Measurements from ENCODE around the gene RIPOR2. TPM values are rescaled to one million over a fixed set of nuclear protein-coding genes. Genes with fewer than 3 reads are reported as not detected.

RIPOR2 gene
- total and polyA plus RNA-seq, 7 donors: 1.6 to 29.7 (median 6.1) TPM

GRCh38 chr6:24802271-24803059 lies 133.3 kb downstream of the RIPOR2 start:
- 84 to 90% methylated on average over 8 of the region's 8 CpGs for WGBS, 2 donors
- no peak overlapping the region for H3K4me3 ChIP-seq
- no peaks in the 10 kb centered on the region for H3K9me3 ChIP-seq
- no peaks in the 10 kb centered on the region for H3K4me1 ChIP-seq
- TF ChIP-seq CTCF (IDR thresholded peaks at IDR 0.05): no peak
- TF ChIP-seq POLR2AphosphoS5 (IDR thresholded peaks at IDR 0.05): no peak
- no peak for TF ChIP-seq POLR2A (IDR thresholded peaks at IDR 0.05)
- no peak for TF ChIP-seq EP300 (IDR thresholded peaks at IDR 0.05)
- peaks cover 0 to 8% (median 0%) of the 10 kb centered on the region in 4 donors for H3K36me3 ChIP-seq
- H3K27me3 ChIP-seq: no peaks in the 10 kb centered on the region
- intact Hi-C loops (cut with DNase I): no loop called here
- H3K27ac ChIP-seq: no peak overlapping the region
- DNase-seq: no peak

- Histone ChIP-seq H3K36me3 (peaks cover 0 to 5% (median 0%) of the 10 kb centered on the region in 4 donors), H3K4me3 (no peak overlapping the region), H3K4me1 (no peaks in the 10 kb centered on the region), H3K9me3 (no peaks in the 10 kb centered on the region), H3K27me3 (no peaks in the 10 kb centered on the region), H3K27ac (no peak overlapping the region)
- intact Hi-C loops (cut with DNase I): no loop called here
- DNase-seq: no peak
- TF ChIP-seq EP300 (IDR thresholded peaks at IDR 0.05): no peak
- no peak for TF ChIP-seq POLR2AphosphoS5 (IDR thresholded peaks at IDR 0.05)
- no peak for TF ChIP-seq POLR2A (IDR thresholded peaks at IDR 0.05)
- no peak for TF ChIP-seq CTCF (IDR thresholded peaks at IDR 0.05)
- 95 to 97% methylated on average over 1 of the region's 1 CpG for WGBS, 2 donors
Measured at GRCh38 chr6:24799541-24799915, 136.2 kb downstream of the RIPOR2 start.

- intact Hi-C loops (cut with DNase I): no loop called here
- WGBS, 2 donors: 94 to 96% methylated on average over 13 of the region's 13 CpGs
- Histone ChIP-seq H3K36me3 (peaks cover 0 to 5% (median 0%) of the 10 kb centered on the region in 4 donors), H3K9me3 (no peaks in the 10 kb centered on the region), H3K27ac (no peak within 1 kb of the TSS), H3K4me1 (no peaks in the 10 kb centered on the region), H3K4me3 (no peak within 1 kb of the TSS), H3K27me3 (no peaks in the 10 kb centered on the region)
- DNase-seq: no peak
- no peak for TF ChIP-seq EP300 (IDR thresholded peaks at IDR 0.05)
- TF ChIP-seq CTCF (IDR thresholded peaks at IDR 0.05): no peak
Measured at GRCh38 chr6:24798740-24799540, 136.8 kb downstream of the RIPOR2 start, which contains the start of gene ARMH2. TSS of gene ARMH2 (minus strand) at chr6:24798917. CDS start at chr6:24798857, 60 bp downstream.

- TF ChIP-seq POLR2AphosphoS5 (IDR thresholded peaks at IDR 0.05) (no peak), EP300 (IDR thresholded peaks at IDR 0.05) (no peak), CTCF (IDR thresholded peaks at IDR 0.05) (no peak), POLR2A (IDR thresholded peaks at IDR 0.05) (no peak)
- 91 to 92% methylated on average over 6 of the region's 6 CpGs for WGBS, 2 donors
- no peak overlapping the region for H3K4me3 ChIP-seq
- no peaks in the 10 kb centered on the region for H3K4me1 ChIP-seq
- DNase-seq: no peak
- H3K36me3 ChIP-seq: no peaks in the 10 kb centered on the region
- intact Hi-C loops (cut with DNase I): no loop called here
- H3K9me3 ChIP-seq: no peaks in the 10 kb centered on the region
- H3K27me3 ChIP-seq: no peaks in the 10 kb centered on the region
- H3K27ac ChIP-seq: no peak overlapping the region
Measured at GRCh38 chr6:24797596-24798216, 138.1 kb downstream of the RIPOR2 start.
